Hepatocyte (in vitro differentiated cells): Measurements from ENCODE around the gene CZIB. TPM values are rescaled to one million over a fixed set of nuclear protein-coding genes. Genes with fewer than 3 reads are reported as not detected.
A peak's percentile ranks its signal among the peaks of the same experiment; 100 is the strongest.

Experiments
- DNase-seq: peaks from one replicate; pipeline ENCODE4 v3.0.0-alpha.2; 2016; ENCODE audit warnings: low spot score
- H2AFZ ChIP-seq: fragments of 200-600 bp; sonication (generic); 2 replicates; pipeline ENCODE4 v1.6.0; 2016; ENCODE audit warnings: antibody characterized with exemption, mild to moderate bottlenecking
- H3K27ac ChIP-seq: fragments of 200-600 bp; sonication (generic); 2 replicates; pipeline ENCODE4 v1.5.1; 2016; ENCODE audit warnings: mild to moderate bottlenecking
- H3K27me3 ChIP-seq: fragments of 200-600 bp; sonication (generic); 2 replicates; pipeline ENCODE4 v1.6.1; 2016
- H3K36me3 ChIP-seq: fragments of 200-600 bp; sonication (generic); replicated peaks from 2 replicates; pipeline ENCODE4 v1.5.1; 2016; ENCODE audit warnings: low read depth; ENCODE audit not compliant: insufficient read depth
- H3K4me1 ChIP-seq: fragments of 200-600 bp; sonication (generic); 2 replicates; pipeline ENCODE4 v1.5.1; 2016; ENCODE audit warnings: mild to moderate bottlenecking, moderate library complexity; ENCODE audit not compliant: insufficient read depth
- H3K4me2 ChIP-seq: fragments of 200-600 bp; sonication (generic); 2 replicates; pipeline ENCODE4 v1.6.0; 2016
- H3K4me3 ChIP-seq: fragments of 200-600 bp; sonication (generic); 2 replicates; pipeline ENCODE4 v1.5.1; 2016; ENCODE audit warnings: mild to moderate bottlenecking
- H3K79me2 ChIP-seq: fragments of 200-600 bp; sonication (generic); 2 replicates; pipeline ENCODE4 v1.6.0; 2017; ENCODE audit warnings: mild to moderate bottlenecking
- H3K9me2 ChIP-seq: fragments of 200-600 bp; sonication (generic); replicated peaks from 2 replicates; pipeline ENCODE4 v1.6.0; 2017; ENCODE audit warnings: mild to moderate bottlenecking; ENCODE audit not compliant: insufficient read depth
- H3K9me3 ChIP-seq: fragments of 200-600 bp; sonication (generic); 2 replicates; pipeline ENCODE4 v1.5.1; 2016; ENCODE audit warnings: low read depth, mild to moderate bottlenecking
- H4K20me1 ChIP-seq: fragments of 200-600 bp; sonication (generic); 2 replicates; pipeline ENCODE4 v1.6.0; 2016; ENCODE audit warnings: mild to moderate bottlenecking; ENCODE audit not compliant: insufficient read depth, poor library complexity, severe bottlenecking
- CTCF ChIP-seq: fragments of 200-600 bp; sonication (generic); IDR thresholded peaks from 2 replicates; pipeline ENCODE4 v1.5.1; 2016; ENCODE audit warnings: antibody characterized with exemption, mild to moderate bottlenecking; ENCODE audit not compliant: poor library complexity
- EZH2 ChIP-seq: fragments of 200-600 bp; sonication (generic); IDR thresholded peaks from 2 replicates; pipeline ENCODE4 v1.6.1; 2016; ENCODE audit warnings: antibody characterized with exemption, mild to moderate bottlenecking, borderline replicate concordance
- EZH2phosphoT487 ChIP-seq: fragments of 200-600 bp; sonication (generic); IDR thresholded peaks from one replicate; pipeline ENCODE4 v1.6.1; 2018; ENCODE audit warnings: antibody characterized with exemption, mild to moderate bottlenecking, low read depth, moderate library complexity; ENCODE audit not compliant: unreplicated experiment, severe bottlenecking
- WGBS: methylation state at CpG from one replicate; pipeline ENCODE4 v1.1.6; 2016; ENCODE audit warnings: low lambda C conversion rate; ENCODE audit errors: missing lambda C conversion rate; 5-methylcytosine and 5-hydroxymethylcytosine counted together
- polyA plus RNA-seq: library from polyadenylated mRNA; unstranded; fragments of >200 nt; fragmentation: Nextera tagmentation; extraction: Ambion mirVana; gene quantifications from 2 replicates; pipeline ENCODE4 v1.2.1, GENCODE V29; 2016
- total RNA-seq: library from RNA; depleted of rRNA; stranded (reverse); fragments of >200 nt; gene quantifications from 2 replicates; pipeline ENCODE4 v1.2.3, GENCODE V29; 2014

CZIB gene
- total and polyA plus RNA-seq, 2 experiments from 2014 or later: 40.7 to 61.0 TPM

DNA sequence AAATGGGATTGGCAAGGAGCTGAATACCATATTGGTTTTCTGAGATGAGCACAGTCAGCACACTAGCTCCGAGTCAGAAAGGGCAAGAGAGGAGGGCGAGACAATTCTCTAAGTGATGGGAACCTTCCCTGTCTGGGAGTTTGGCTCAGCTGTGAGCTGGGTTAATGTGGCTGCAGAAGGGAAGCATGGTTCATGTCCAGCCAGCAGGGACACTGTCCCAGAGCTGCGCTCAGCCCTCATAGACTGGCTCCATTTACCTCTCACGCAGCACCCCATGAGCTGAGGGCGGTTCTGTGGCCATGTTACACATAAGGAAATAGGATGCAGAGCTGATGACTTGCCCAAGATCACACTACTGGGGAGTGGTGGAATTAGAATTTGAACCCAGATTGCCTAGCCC is 39.5 kb downstream of the CZIB start:
- Histone ChIP-seq H3K4me1 (peaks cover 50% of the 10 kb centered on the region), H3K27ac (no peak overlapping the region), H2AFZ (no peak overlapping the region), H3K9me3 (no peaks in the 10 kb centered on the region), H3K9me2 (no peaks in the 10 kb centered on the region), H3K79me2 (no peaks in the 10 kb centered on the region), H3K4me2 (no peak overlapping the region), H3K36me3 (no peaks in the 10 kb centered on the region), H4K20me1 (no peaks in the 10 kb centered on the region), H3K27me3 (no peaks in the 10 kb centered on the region), H3K4me3 (no peak overlapping the region)
- TF ChIP-seq CTCF (no peak), EZH2phosphoT487 (no peak), EZH2 (no peak)
- WGBS: 95% methylated on average over 5 of the region's 5 CpGs
- DNase-seq: no peak

DNA sequence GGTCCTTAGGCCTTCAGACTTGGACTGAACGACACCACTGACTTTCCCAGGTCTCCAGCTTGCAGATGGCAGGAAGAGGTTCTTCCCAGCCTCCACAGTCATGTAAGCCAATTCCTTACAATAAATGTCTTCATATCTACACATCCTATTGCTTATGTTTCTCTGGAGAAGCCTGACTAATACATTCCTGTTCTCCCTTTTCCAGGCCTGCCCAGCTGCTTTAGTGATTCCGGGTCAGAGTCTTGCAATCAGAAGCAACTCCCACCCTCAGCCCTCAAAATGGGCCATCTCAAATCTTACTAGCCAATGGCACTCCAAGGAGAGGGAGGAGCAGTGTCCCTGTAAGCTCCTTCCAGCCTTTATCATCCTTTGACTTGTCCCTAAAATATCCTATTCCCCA is 40.2 kb downstream of the CZIB start:
- 86% methylated on average over 2 of the region's 2 CpGs for WGBS
- TF ChIP-seq EZH2phosphoT487 (no peak), CTCF (no peak), EZH2 (no peak)
- no peak for DNase-seq
- no peaks in the 10 kb centered on the region for H3K36me3 ChIP-seq
- no peaks in the 10 kb centered on the region for H3K9me3 ChIP-seq
- H3K79me2 ChIP-seq: no peaks in the 10 kb centered on the region
- no peak overlapping the region for H3K27ac ChIP-seq
- H3K27me3 ChIP-seq: no peaks in the 10 kb centered on the region
- no peak overlapping the region for H2AFZ ChIP-seq
- H3K4me3 ChIP-seq: no peak overlapping the region
- no peaks in the 10 kb centered on the region for H3K9me2 ChIP-seq
- H3K4me1 ChIP-seq: peaks cover 55% of the 10 kb centered on the region
- H3K4me2 ChIP-seq: no peak overlapping the region
- H4K20me1 ChIP-seq: no peaks in the 10 kb centered on the region

DNA sequence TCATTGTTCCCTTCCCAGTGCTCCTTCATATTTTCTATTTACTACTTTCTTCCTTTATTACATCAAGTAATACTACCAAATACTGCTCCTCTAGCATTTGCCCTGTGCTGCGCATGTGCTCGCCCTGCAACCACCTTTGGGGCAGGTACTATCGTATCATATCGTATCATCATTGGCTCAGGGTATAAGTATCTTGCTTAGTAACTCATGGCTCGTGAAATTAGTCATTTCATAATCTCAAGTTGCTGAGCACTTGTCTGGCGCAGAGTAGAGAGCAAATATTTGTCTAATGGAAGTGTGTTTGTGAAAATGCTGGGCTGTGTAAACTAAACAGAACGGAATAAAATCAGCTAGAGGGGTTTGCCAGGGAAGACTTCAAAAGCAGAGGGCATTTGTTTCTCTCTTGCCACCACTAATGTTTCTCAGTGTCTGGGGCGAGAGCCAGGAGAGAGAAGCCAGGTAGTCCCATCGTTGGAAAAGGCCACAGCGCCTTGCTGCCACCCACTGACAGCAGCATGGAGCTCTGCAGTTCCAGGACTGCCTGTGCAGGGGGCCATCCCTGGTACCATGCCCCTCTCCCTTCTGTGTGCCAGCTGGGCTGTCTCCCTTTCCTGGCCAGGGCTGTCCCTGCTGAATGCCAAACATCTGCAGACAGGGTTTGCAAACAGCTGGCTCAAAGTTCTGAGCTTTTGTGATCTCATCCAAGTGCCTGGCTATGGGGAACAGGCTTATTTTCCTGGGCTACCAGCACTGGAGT is 43.8 kb downstream of the CZIB start:
- Histone ChIP-seq H2AFZ (no peak overlapping the region), H3K4me1 (peaks cover 32% of the 10 kb centered on the region), H3K4me3 (no peak overlapping the region), H3K27me3 (no peaks in the 10 kb centered on the region), H4K20me1 (no peaks in the 10 kb centered on the region), H3K36me3 (no peaks in the 10 kb centered on the region), H3K9me2 (no peaks in the 10 kb centered on the region), H3K27ac (peak overlapping the region; percentile 21), H3K4me2 (peak overlapping the region; percentile 28), H3K79me2 (no peaks in the 10 kb centered on the region), H3K9me3 (no peaks in the 10 kb centered on the region)
- peak; percentile 69 for DNase-seq
- 55% methylated on average over 10 of the region's 10 CpGs for whole genome bisulfite sequencing
- peak; percentile 59 for TF ChIP-seq CTCF
- no peak for TF ChIP-seq EZH2
- TF ChIP-seq EZH2phosphoT487: no peak
